ENCODE results near the gene PQBP1. TPM values are rescaled to one million over a fixed set of nuclear protein-coding genes. Genes with fewer than 3 reads are reported as not detected.

Gene PQBP1
- total RNA-seq, 1 donor from 2014 or later: 112 TPM

GRCh38 chrX:48918643-48919340 lies 21.1 kb downstream of the PQBP1 start, which contains the start of gene PIM2:
Gene PIM2, minus strand, starts transcription at chrX:48919024. Its CDS starts 190 bp downstream, at chrX:48918834.
- H3K27me3 Mint-ChIP-seq (ENCODE audit: insufficient read depth): no peaks in the 10 kb centered on the region
- no peaks in the 10 kb centered on the region for H3K9me3 Mint-ChIP-seq
- H3K4me3 Mint-ChIP-seq: peak within 1 kb of the TSS; percentile 98
- H3K4me1 Mint-ChIP-seq (ENCODE audit: low read depth): peaks cover 34% of the 10 kb centered on the region
- H3K27ac Mint-ChIP-seq: peak within 1 kb of the TSS; percentile 97
- DNase-seq (ENCODE audit: low spot score): peak; percentile 89
- peaks cover 48% of the 10 kb centered on the region for H3K36me3 Mint-ChIP-seq (ENCODE audit: low read depth)
- intact Hi-C loops (cut with micrococcal nuclease): loop anchor here (1.0 to 10.0 kb wide), 10 partner anchors 19 to 396 kb away; partner anchors contain the start of genes EBP, GRIPAP1, HDAC6 and MAGIX

GRCh38 chrX:48919360-48919841 lies 21.7 kb downstream of the PQBP1 start:
- Mint-ChIP-seq H3K36me3 (ENCODE audit: low read depth) (peaks cover 47% of the 10 kb centered on the region), H3K4me1 (ENCODE audit: low read depth) (peaks cover 34% of the 10 kb centered on the region), H3K27ac (peak overlapping the region; percentile 97), H3K9me3 (no peaks in the 10 kb centered on the region), H3K27me3 (ENCODE audit: insufficient read depth) (no peaks in the 10 kb centered on the region), H3K4me3 (peak overlapping the region; percentile 98)
- intact Hi-C loops (cut with micrococcal nuclease): loop anchor here (1.0 to 10.0 kb wide), 10 partner anchors 18 to 397 kb away; partner anchors contain the start of genes EBP, GRIPAP1, HDAC6 and MAGIX
- DNase-seq (ENCODE audit: low spot score): no peak

GRCh38 chrX:48919947-48920717 lies 22.4 kb downstream of the PQBP1 start:
- Mint-ChIP-seq H3K27me3 (ENCODE audit: insufficient read depth) (no peaks in the 10 kb centered on the region), H3K4me1 (ENCODE audit: low read depth) (peaks cover 29% of the 10 kb centered on the region), H3K9me3 (no peaks in the 10 kb centered on the region), H3K36me3 (ENCODE audit: low read depth) (peaks cover 42% of the 10 kb centered on the region), H3K4me3 (peak overlapping the region; percentile 98), H3K27ac (peak overlapping the region; percentile 97)
- intact Hi-C loops (cut with micrococcal nuclease): loop anchor here (1.0 to 10.0 kb wide), 10 partner anchors 17 to 398 kb away; partner anchors contain the start of genes EBP, GRIPAP1, HDAC6 and MAGIX
- no peak for DNase-seq (ENCODE audit: low spot score)

GRCh38 chrX:48920718-48921104 lies 23.0 kb downstream of the PQBP1 start:
- Mint-ChIP-seq H3K27ac (peak overlapping the region; percentile 97), H3K27me3 (ENCODE audit: insufficient read depth) (no peaks in the 10 kb centered on the region), H3K4me1 (ENCODE audit: low read depth) (peaks cover 32% of the 10 kb centered on the region), H3K9me3 (no peaks in the 10 kb centered on the region), H3K4me3 (peak overlapping the region; percentile 98), H3K36me3 (ENCODE audit: low read depth) (peaks cover 43% of the 10 kb centered on the region)
- intact Hi-C loops (cut with micrococcal nuclease): no loop called here
- DNase-seq (ENCODE audit: low spot score): no peak

GRCh38 chrX:48923771-48924170 lies 26.0 kb downstream of the PQBP1 start:
- Mint-ChIP-seq H3K27ac (peak overlapping the region; percentile 57), H3K4me3 (no peak overlapping the region), H3K4me1 (ENCODE audit: low read depth) (peaks cover 28% of the 10 kb centered on the region), H3K36me3 (ENCODE audit: low read depth) (peaks cover 34% of the 10 kb centered on the region), H3K27me3 (ENCODE audit: insufficient read depth) (no peaks in the 10 kb centered on the region), H3K9me3 (no peaks in the 10 kb centered on the region)
- DNase-seq (ENCODE audit: low spot score): no peak
- intact Hi-C loops (cut with micrococcal nuclease): no loop called here

GRCh38 chrX:48924270-48924669 lies 26.5 kb downstream of the PQBP1 start:
- Mint-ChIP-seq H3K36me3 (ENCODE audit: low read depth) (peaks cover 34% of the 10 kb centered on the region), H3K4me1 (ENCODE audit: low read depth) (peaks cover 28% of the 10 kb centered on the region), H3K4me3 (peak overlapping the region; percentile 40), H3K27ac (peak overlapping the region; percentile 57), H3K9me3 (no peaks in the 10 kb centered on the region), H3K27me3 (ENCODE audit: insufficient read depth) (no peaks in the 10 kb centered on the region)
- intact Hi-C loops (cut with micrococcal nuclease): no loop called here
- no peak for DNase-seq (ENCODE audit: low spot score)

- Mint-ChIP-seq H3K4me3 (no peak overlapping the region), H3K27ac (no peak overlapping the region), H3K27me3 (ENCODE audit: insufficient read depth) (no peaks in the 10 kb centered on the region), H3K36me3 (ENCODE audit: low read depth) (peaks cover 29% of the 10 kb centered on the region), H3K4me1 (ENCODE audit: low read depth) (peaks cover 12% of the 10 kb centered on the region), H3K9me3 (no peaks in the 10 kb centered on the region)
- intact Hi-C loops (cut with micrococcal nuclease): no loop called here
- no peak for DNase-seq (ENCODE audit: low spot score)
These were observed 29.4 kb downstream of the PQBP1 start for GRCh38 chrX:48927123-48927522.

- intact Hi-C loops (cut with micrococcal nuclease): no loop called here
- Mint-ChIP-seq H3K36me3 (ENCODE audit: low read depth) (peaks cover 29% of the 10 kb centered on the region), H3K9me3 (no peaks in the 10 kb centered on the region), H3K27ac (no peak overlapping the region), H3K4me3 (no peak overlapping the region), H3K27me3 (ENCODE audit: insufficient read depth) (no peaks in the 10 kb centered on the region), H3K4me1 (ENCODE audit: low read depth) (peaks cover 13% of the 10 kb centered on the region)
- DNase-seq (ENCODE audit: low spot score): no peak
These were observed 30.1 kb downstream of the PQBP1 start for GRCh38 chrX:48927736-48928382.

- Mint-ChIP-seq H3K27ac (peak overlapping the region; percentile 94), H3K27me3 (ENCODE audit: insufficient read depth) (no peaks in the 10 kb centered on the region), H3K9me3 (no peaks in the 10 kb centered on the region), H3K4me1 (ENCODE audit: low read depth) (peaks cover 51% of the 10 kb centered on the region), H3K4me3 (peak overlapping the region; percentile 64), H3K36me3 (ENCODE audit: low read depth) (peaks cover 40% of the 10 kb centered on the region)
- intact Hi-C loops (cut with micrococcal nuclease): loop anchor here (10.0 kb wide), 1 partner anchor 1279 kb away; the partner anchor contains the start of genes ELK1 and UXT
- DNase-seq (ENCODE audit: low spot score): no peak
These were observed 36.0 kb downstream of the PQBP1 start for GRCh38 chrX:48933757-48934156.

GRCh38 chrX:48934581-48935300 lies 37.0 kb downstream of the PQBP1 start:
- H3K27me3 Mint-ChIP-seq (ENCODE audit: insufficient read depth): no peaks in the 10 kb centered on the region
- H3K4me1 Mint-ChIP-seq (ENCODE audit: low read depth): peaks cover 60% of the 10 kb centered on the region
- H3K9me3 Mint-ChIP-seq: no peaks in the 10 kb centered on the region
- H3K36me3 Mint-ChIP-seq (ENCODE audit: low read depth): peaks cover 40% of the 10 kb centered on the region
- intact Hi-C loops (cut with micrococcal nuclease): loop anchor here (5.0 to 10.0 kb wide), 4 partner anchors 132 to 1280 kb away; partner anchors contain the start of genes ELK1, HDAC6 and UXT
- H3K4me3 Mint-ChIP-seq: peak overlapping the region; percentile 64
- no peak for DNase-seq (ENCODE audit: low spot score)
- H3K27ac Mint-ChIP-seq: peak overlapping the region; percentile 94

- DNase-seq (ENCODE audit: low spot score): no peak
- H3K27me3 Mint-ChIP-seq (ENCODE audit: insufficient read depth): no peaks in the 10 kb centered on the region
- intact Hi-C loops (cut with micrococcal nuclease): loop anchor here (5.0 to 10.0 kb wide), 4 partner anchors 133 to 1280 kb away; partner anchors contain the start of genes ELK1, HDAC6 and UXT
- H3K9me3 Mint-ChIP-seq: no peaks in the 10 kb centered on the region
- peak overlapping the region; percentile 64 for H3K4me3 Mint-ChIP-seq
- H3K36me3 Mint-ChIP-seq (ENCODE audit: low read depth): peaks cover 41% of the 10 kb centered on the region
- peak overlapping the region; percentile 94 for H3K27ac Mint-ChIP-seq
- peaks cover 66% of the 10 kb centered on the region for H3K4me1 Mint-ChIP-seq (ENCODE audit: low read depth)
These were observed 37.6 kb downstream of the PQBP1 start for GRCh38 chrX:48935301-48935670.

Data from activated T-helper 1 cell treated with anti-CD3 and anti-CD28 coated beads, Interleukin-12 subunit alpha, Interleukin-12 subunit beta, Interleukin-2, Interleukin-4 antibody, amounts not matched to agents 30 ng/mL and 10 ng/mL and 1 ng/mL, durations not matched to agents 14 hours and 24 hours and 36 hours (primary cell).